OCI-LY7 (cell line): Measurements from ENCODE around the gene TBX5. TPM values are rescaled to one million over a fixed set of nuclear protein-coding genes. Genes with fewer than 3 reads are reported as not detected.

Experiments used
- BruUV-seq: library from RNA; stranded (reverse); fragments of 400-500 nt; replicated peaks from 2 replicates; lab custom pipeline; 2021; lab: Mats Ljungman, UMichigan
- CTCF ChIA-PET: fragments of 300-600 bp; sonication (Branson Sonifier 250); formaldehyde crosslinking; loops from one replicate; lab custom pipeline; 2022; ENCODE audit warnings: antibody characterized with exemption; ENCODE audit not compliant: unreplicated experiment; lab: Charles Lee
- POLR2A ChIA-PET: fragments of 300-600 bp; sonication (Branson Sonifier 250); formaldehyde crosslinking; loops from one replicate; lab custom pipeline; 2022; ENCODE audit warnings: antibody characterized with exemption; lab: Charles Lee
- DNase-seq: peaks from one replicate; pipeline ENCODE4 v3.0.0-alpha.2; 2015; ENCODE audit warnings: low spot score
- H2AFZ ChIP-seq: fragments of 200-600 bp; sonication (generic), shearing (Covaris generic); 2 replicates; pipeline ENCODE4 v1.6.1; 2014; ENCODE audit warnings: mild to moderate bottlenecking, antibody characterized with exemption, low read length, moderate library complexity
- H3K27ac ChIP-seq: fragments of 200-600 bp; sonication (generic); 2 replicates; pipeline ENCODE4 v1.5.1; 2014; ENCODE audit warnings: mixed run types, low read depth, mild to moderate bottlenecking, moderate library complexity, low read length, inconsistent platforms; ENCODE audit not compliant: poor library complexity, severe bottlenecking
- H3K36me3 ChIP-seq: fragments of 200-600 bp; sonication (generic); 2 replicates; pipeline ENCODE4 v1.6.1; 2014; ENCODE audit warnings: mild to moderate bottlenecking, antibody characterized with exemption, low read length, moderate library complexity, mixed read lengths; ENCODE audit not compliant: insufficient read depth
- H3K4me1 ChIP-seq: fragments of 200-600 bp; sonication (generic); 2 replicates; pipeline ENCODE4 v1.5.1; 2014; ENCODE audit warnings: mild to moderate bottlenecking, low read length; ENCODE audit not compliant: insufficient read depth, poor library complexity, severe bottlenecking
- H3K4me2 ChIP-seq: fragments of 200-600 bp; sonication (generic); 2 replicates; pipeline ENCODE4 v1.6.1; 2014; ENCODE audit warnings: mild to moderate bottlenecking, low read length
- H3K4me3 ChIP-seq: fragments of 200-600 bp; sonication (generic); 2 replicates; pipeline ENCODE4 v1.5.1; 2014; ENCODE audit warnings: mild to moderate bottlenecking, low read depth, low read length; ENCODE audit not compliant: poor library complexity, severe bottlenecking
- H3K79me2 ChIP-seq: fragments of 200-600 bp; sonication (generic); 2 replicates; pipeline ENCODE4 v1.6.1; 2016; ENCODE audit warnings: low read depth, mild to moderate bottlenecking, low read length, moderate library complexity, mixed read lengths; ENCODE audit not compliant: insufficient read depth
- H3K9me2 ChIP-seq: fragments of 200-600 bp; sonication (generic); 2 replicates; pipeline ENCODE4 v1.6.1; 2016; ENCODE audit warnings: mild to moderate bottlenecking, low read length, mixed read lengths; ENCODE audit not compliant: insufficient read depth
- H3K9me3 ChIP-seq: fragments of 200-600 bp; sonication (generic); 2 replicates; pipeline ENCODE4 v1.6.1; 2014; ENCODE audit warnings: mild to moderate bottlenecking, mixed run types, low read length, mixed read lengths
- H4K20me1 ChIP-seq: fragments of 200-600 bp; sonication (generic); 2 replicates; pipeline ENCODE4 v1.6.1; 2014; ENCODE audit warnings: mild to moderate bottlenecking, antibody characterized with exemption, low read length, moderate library complexity, mixed read lengths; ENCODE audit not compliant: insufficient read depth
- CTCF ChIP-seq: fragments of 200-600 bp; sonication (generic); conservative IDR thresholded peaks from 2 replicates; pipeline ENCODE4 v1.5.1; 2014; ENCODE audit warnings: mild to moderate bottlenecking, antibody characterized with exemption, low read length, moderate library complexity, mixed read lengths
- EZH2phosphoT487 ChIP-seq: fragments of 200-600 bp; sonication (generic); IDR thresholded peaks from 2 replicates; pipeline ENCODE4 v1.6.1; 2018; ENCODE audit warnings: low read depth, borderline replicate concordance, mild to moderate bottlenecking, mixed run types, antibody characterized with exemption, low read length, moderate library complexity, mixed read lengths
- intact Hi-C: fragments of 100-400 bp; cut with micrococcal nuclease; formaldehyde crosslinking; loops from one replicate; pipeline ENCODE4 v1.10.0; 2022; ENCODE audit not compliant: unreplicated experiment
- total RNA-seq, 2 experiments: library from RNA; depleted of rRNA in 1 of 2; stranded (reverse); fragments of >200 nt in 1 of 2; shearing (Covaris generic) in 1 of 2; gene quantifications; 2 replicates each; pipeline ENCODE4 v1.2.3, GENCODE V29; 2014 to 2022

The TBX5 gene
- total RNA-seq, 2 experiments from 2014 or later: not detected

- no peaks in the 10 kb centered on the region for H3K9me2 ChIP-seq
- ChIA-PET CTCF (no interaction called here), POLR2A (interaction anchor here (0.7 kb wide), 1 partner anchor 111 kb away, joined by 3 read pairs; no protein-coding TSS in a partner anchor)
- H3K79me2 ChIP-seq: no peaks in the 10 kb centered on the region
- no peaks in the 10 kb centered on the region for H4K20me1 ChIP-seq
- no peak overlapping the region for H2AFZ ChIP-seq
- DNase-seq: no peak
- intact Hi-C loops: no loop called here
- no peaks in the 10 kb centered on the region for H3K36me3 ChIP-seq
- no peaks in the 10 kb centered on the region for H3K9me3 ChIP-seq
- H3K4me2 ChIP-seq: no peak overlapping the region
- H3K4me3 ChIP-seq: no peak overlapping the region
- TF ChIP-seq CTCF: no peak
- TF ChIP-seq EZH2phosphoT487: no peak
- no peak overlapping the region for H3K27ac ChIP-seq
- no peaks in the 10 kb centered on the region for H3K4me1 ChIP-seq
- BruUV-seq: no TSS peak
Observed at GRCh38 chr12:114401328-114402083, 4.4 kb downstream of the TBX5 start.

GRCh38 chr12:114400925-114401324, 5.0 kb downstream of the TBX5 start:
- Histone ChIP-seq H3K4me1 (no peaks in the 10 kb centered on the region), H2AFZ (no peak overlapping the region), H3K9me2 (no peaks in the 10 kb centered on the region), H3K4me3 (no peak overlapping the region), H3K9me3 (no peaks in the 10 kb centered on the region), H4K20me1 (no peaks in the 10 kb centered on the region), H3K79me2 (no peaks in the 10 kb centered on the region), H3K4me2 (no peak overlapping the region), H3K27ac (no peak overlapping the region), H3K36me3 (no peaks in the 10 kb centered on the region)
- no TSS peak for BruUV-seq
- TF ChIP-seq EZH2phosphoT487: no peak
- TF ChIP-seq CTCF: no peak
- POLR2A ChIA-PET: interaction anchor here (0.7 kb wide), 1 partner anchor 111 kb away, joined by 3 read pairs; no protein-coding TSS in a partner anchor
- DNase-seq: no peak
- intact Hi-C loops: no loop called here
- CTCF ChIA-PET: no interaction called here

- H3K27ac ChIP-seq: no peak overlapping the region
- H3K9me2 ChIP-seq: no peaks in the 10 kb centered on the region
- no peaks in the 10 kb centered on the region for H4K20me1 ChIP-seq
- H3K4me3 ChIP-seq: no peak overlapping the region
- no peaks in the 10 kb centered on the region for H3K79me2 ChIP-seq
- H3K9me3 ChIP-seq: no peaks in the 10 kb centered on the region
- H3K36me3 ChIP-seq: no peaks in the 10 kb centered on the region
- H3K4me1 ChIP-seq: no peaks in the 10 kb centered on the region
- no peak overlapping the region for H2AFZ ChIP-seq
- DNase-seq: no peak
- H3K4me2 ChIP-seq: no peak overlapping the region
- BruUV-seq: no TSS peak
- TF ChIP-seq CTCF (no peak), EZH2phosphoT487 (no peak)
- CTCF ChIA-PET: no interaction called here
- intact Hi-C loops: no loop called here
- POLR2A ChIA-PET: interaction anchor here (0.7 kb wide), 1 partner anchor 110 kb away, joined by 3 read pairs; no protein-coding TSS in a partner anchor
Observed at GRCh38 chr12:114400361-114400811, 5.6 kb downstream of the TBX5 start.
